ENCODE measurements around the gene SIRPA.

GRCh38 chr20:1982686-1983085 lies 87.5 kb downstream of the SIRPA start:
- TF ChIP-seq CTCF (IDR thresholded peaks at IDR 0.05; ENCODE audit: low read depth, low read length) (no peak), EZH2phosphoT487 (IDR thresholded peaks at IDR 0.05; ENCODE audit: low read depth) (no peak)
